DND-41 (cell line): Measurements from ENCODE around the gene CT45A3.
A peak's percentile ranks its signal among the peaks of the same experiment; 100 is the strongest.
"Not testable (repeated sequence)": the region's sequence is repeated elsewhere in the genome, so short reads cannot be mapped to it uniquely, and the experiment has no call there.

Source experiments
- ATAC-seq: fragments of 200-7000 bp; cut with Tn5 transposase; 3 replicates; pipeline ENCODE4 v1.9.1; 2021; ENCODE audit warnings: low read depth; ENCODE audit not compliant: insufficient read depth
- DNase-seq: peaks from one replicate; pipeline ENCODE4 v3.0.0-alpha.2; 2020
- H2AFZ ChIP-seq: 2 replicates; pipeline ENCODE4 v1.6.0; 2012; ENCODE audit warnings: low read depth, low read length
- H3K27ac ChIP-seq: 2 replicates; pipeline ENCODE4 v1.5.1; 2012; ENCODE audit warnings: low read length, inconsistent platforms
- H3K27me3 ChIP-seq: fragments of 200-600 bp; sonication (generic); 2 replicates; pipeline ENCODE4 v1.6.0; 2012; ENCODE audit warnings: low read length, mild to moderate bottlenecking, inconsistent platforms; ENCODE audit not compliant: insufficient read depth, poor library complexity
- H3K36me3 ChIP-seq: 2 replicates; pipeline ENCODE4 v1.5.1; 2012; ENCODE audit warnings: low read length, inconsistent platforms; ENCODE audit not compliant: insufficient read depth
- H3K4me1 ChIP-seq: 2 replicates; pipeline ENCODE4 v1.5.1; 2012; ENCODE audit warnings: mild to moderate bottlenecking, low read length; ENCODE audit not compliant: insufficient read depth
- H3K4me2 ChIP-seq: 2 replicates; pipeline ENCODE4 v1.6.0; 2012; ENCODE audit warnings: mild to moderate bottlenecking, moderate library complexity, low read length, inconsistent platforms; ENCODE audit not compliant: insufficient read depth
- H3K4me3 ChIP-seq, 2 experiments: fragments of 200-600 bp in 1 of 2; shearing (Covaris generic) in 1 of 2; 2 replicates each; pipeline ENCODE4 v1.5.1; 2012 to 2016; ENCODE audit warnings: inconsistent platforms in 2 of 2, low read length in 2 of 2, mild to moderate bottlenecking in 2 of 2, low read depth in 1 of 2, moderate library complexity in 1 of 2
- H3K79me2 ChIP-seq: 2 replicates; pipeline ENCODE4 v1.6.0; 2012; ENCODE audit warnings: low read length, inconsistent platforms; ENCODE audit not compliant: insufficient read depth
- H3K9ac ChIP-seq: 2 replicates; pipeline ENCODE4 v1.6.0; 2012; ENCODE audit warnings: low read depth, mild to moderate bottlenecking, inconsistent platforms, low read length, moderate library complexity
- H3K9me3 ChIP-seq: 2 replicates; pipeline ENCODE4 v1.5.1; 2012; ENCODE audit warnings: low read length, moderate library complexity, mild to moderate bottlenecking, inconsistent platforms; ENCODE audit not compliant: insufficient read depth, severe bottlenecking
- H4K20me1 ChIP-seq: 2 replicates; pipeline ENCODE4 v1.6.0; 2012; ENCODE audit warnings: low read length; ENCODE audit not compliant: insufficient read depth
- EZH2 ChIP-seq: IDR thresholded peaks from 3 replicates; pipeline ENCODE4 v1.6.1; 2012; ENCODE audit warnings: borderline replicate concordance, low read depth, mild to moderate bottlenecking, moderate library complexity, low read length, inconsistent platforms; ENCODE audit not compliant: severe bottlenecking
- TF ChIP-seq, protein P1 (sequence below): IDR thresholded peaks from 2 replicates; pipeline ENCODE4 v1.5.1; 2012; ENCODE audit warnings: borderline replicate concordance, low read length, moderate library complexity, mild to moderate bottlenecking; ENCODE audit not compliant: poor library complexity, severe bottlenecking; ENCODE audit errors: extremely low read depth

The CT45A3 gene, protein sequence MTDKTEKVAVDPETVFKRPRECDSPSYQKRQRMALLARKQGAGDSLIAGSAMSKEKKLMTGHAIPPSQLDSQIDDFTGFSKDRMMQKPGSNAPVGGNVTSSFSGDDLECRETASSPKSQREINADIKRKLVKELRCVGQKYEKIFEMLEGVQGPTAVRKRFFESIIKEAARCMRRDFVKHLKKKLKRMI

DNA sequence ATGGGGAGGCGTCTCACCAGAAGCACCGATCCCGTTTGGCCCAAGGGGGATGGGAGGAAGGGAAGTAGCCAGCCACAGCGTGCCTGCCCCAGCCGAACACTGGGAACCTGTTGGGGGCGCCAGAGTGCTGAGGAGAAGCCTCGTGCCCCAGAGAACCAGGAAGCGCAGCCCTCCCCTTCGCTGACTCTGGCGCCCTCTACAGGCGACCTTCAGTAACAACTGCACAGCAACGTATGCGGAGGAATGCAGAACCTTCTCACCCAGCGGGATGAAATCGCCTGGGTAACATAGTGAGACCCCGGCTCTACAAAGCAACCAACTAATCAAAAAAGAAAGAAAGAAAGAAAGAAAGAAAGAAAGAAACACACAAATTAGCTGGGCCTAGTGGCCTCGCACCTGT is at the start of gene CT45A3:
Gene CT45A3 (minus strand): TSS at position 101 of the 400 bp plus-strand sequence. CDS start 3,747 bp downstream, outside the sequence.
- H3K4me1 ChIP-seq, H3K4me2 ChIP-seq, DNase-seq, H3K79me2 ChIP-seq, H3K27ac ChIP-seq, H3K9me3 ChIP-seq, H3K36me3 ChIP-seq, H3K9ac ChIP-seq, H3K4me3 ChIP-seq, H2AFZ ChIP-seq, H3K27me3 ChIP-seq, ATAC-seq, H4K20me1 ChIP-seq: not testable (repeated sequence)

DNA sequence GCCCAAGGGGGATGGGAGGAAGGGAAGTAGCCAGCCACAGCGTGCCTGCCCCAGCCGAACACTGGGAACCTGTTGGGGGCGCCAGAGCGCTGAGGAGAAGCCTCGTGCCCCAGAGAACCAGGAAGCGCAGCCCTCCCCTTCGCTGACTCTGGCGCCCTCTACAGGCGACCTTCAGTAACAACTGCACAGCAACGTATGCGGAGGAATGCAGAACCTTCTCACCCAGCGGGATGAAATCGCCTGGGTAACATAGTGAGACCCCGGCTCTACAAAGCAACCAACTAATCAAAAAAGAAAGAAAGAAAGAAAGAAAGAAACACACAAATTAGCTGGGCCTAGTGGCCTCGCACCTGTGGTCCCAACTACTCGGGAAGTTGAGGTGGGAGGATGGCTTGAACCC is 34.7 kb upstream of the CT45A3 start, which contains the start of gene CT45A6:
Gene CT45A6 (minus strand): TSS at position 101 of the 400 bp plus-strand sequence. CDS start 3,794 bp downstream, outside the sequence.
- H3K79me2 ChIP-seq, H3K4me1 ChIP-seq, H3K36me3 ChIP-seq, H3K27me3 ChIP-seq, ATAC-seq, H3K9me3 ChIP-seq, H2AFZ ChIP-seq, H4K20me1 ChIP-seq, H3K4me3 ChIP-seq, H3K27ac ChIP-seq, H3K9ac ChIP-seq, DNase-seq, H3K4me2 ChIP-seq: not testable (repeated sequence)

GRCh38 chrX:135785403-135785802 is 17.4 kb upstream of the CT45A3 start, which contains the start of gene CT45A5:
TSS of gene CT45A5 (minus strand) at chrX:135785503. CDS start at chrX:135781729, 3,774 bp downstream.
- H4K20me1 ChIP-seq, DNase-seq, H3K4me2 ChIP-seq, H3K27ac ChIP-seq, ATAC-seq, H3K9ac ChIP-seq, H2AFZ ChIP-seq, H3K27me3 ChIP-seq, H3K4me1 ChIP-seq, H3K36me3 ChIP-seq, H3K9me3 ChIP-seq, H3K79me2 ChIP-seq, H3K4me3 ChIP-seq: not testable (repeated sequence)

- H4K20me1 ChIP-seq, H3K36me3 ChIP-seq, H3K27me3 ChIP-seq, H3K4me1 ChIP-seq, DNase-seq, H3K27ac ChIP-seq, H3K79me2 ChIP-seq, H2AFZ ChIP-seq, ATAC-seq, H3K9me3 ChIP-seq, H3K4me2 ChIP-seq, H3K9ac ChIP-seq, H3K4me3 ChIP-seq: not testable (repeated sequence)
Observed at GRCh38 chrX:135744739-135745138, 23.3 kb downstream of the CT45A3 start.

DNA sequence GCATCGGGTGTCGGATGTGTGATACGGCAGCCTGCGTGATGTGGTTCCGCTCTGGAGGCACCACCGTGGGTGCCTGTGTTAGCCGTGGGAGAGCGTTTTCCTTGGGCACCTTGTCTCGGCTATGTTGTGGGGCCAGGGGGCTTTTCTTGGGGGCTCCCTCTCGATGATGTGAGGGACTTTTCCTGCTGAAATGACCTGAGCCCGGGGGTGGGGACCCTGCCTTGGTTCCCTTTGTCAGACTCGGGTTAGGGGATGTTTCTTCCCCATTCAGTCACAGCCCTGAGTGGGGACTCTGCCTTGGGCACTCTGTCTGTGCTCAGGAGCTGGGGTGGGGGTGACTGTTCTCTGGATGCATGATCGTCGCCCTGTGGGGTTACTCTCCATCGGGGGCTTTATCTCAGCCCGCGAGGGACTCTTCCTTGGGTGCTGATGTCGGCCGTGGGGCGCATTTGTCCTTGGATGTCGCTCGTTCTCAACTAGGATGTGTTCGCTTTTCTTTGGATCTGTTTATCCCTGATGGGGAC is 26.7 kb downstream of the CT45A3 start:
- H3K27ac ChIP-seq: no peak overlapping the region

More for the DNA sequence above, 26.7 kb downstream of the CT45A3 start:
- no peaks in the 10 kb centered on the region for H3K36me3 ChIP-seq
- H3K4me1 ChIP-seq: no peaks in the 10 kb centered on the region
- H3K9me3 ChIP-seq: no peaks in the 10 kb centered on the region
- ATAC-seq (no peak), DNase-seq (no peak)
- H4K20me1 ChIP-seq: no peaks in the 10 kb centered on the region
- peak overlapping the region; percentile 46; the same call in 1 of the 2 replicates for H2AFZ ChIP-seq
- no peak overlapping the region for H3K4me2 ChIP-seq
- no peak overlapping the region for H3K9ac ChIP-seq
- no peaks in the 10 kb centered on the region for H3K79me2 ChIP-seq
- TF ChIP-seq EZH2: no peak
- TF ChIP-seq, protein P1, sequence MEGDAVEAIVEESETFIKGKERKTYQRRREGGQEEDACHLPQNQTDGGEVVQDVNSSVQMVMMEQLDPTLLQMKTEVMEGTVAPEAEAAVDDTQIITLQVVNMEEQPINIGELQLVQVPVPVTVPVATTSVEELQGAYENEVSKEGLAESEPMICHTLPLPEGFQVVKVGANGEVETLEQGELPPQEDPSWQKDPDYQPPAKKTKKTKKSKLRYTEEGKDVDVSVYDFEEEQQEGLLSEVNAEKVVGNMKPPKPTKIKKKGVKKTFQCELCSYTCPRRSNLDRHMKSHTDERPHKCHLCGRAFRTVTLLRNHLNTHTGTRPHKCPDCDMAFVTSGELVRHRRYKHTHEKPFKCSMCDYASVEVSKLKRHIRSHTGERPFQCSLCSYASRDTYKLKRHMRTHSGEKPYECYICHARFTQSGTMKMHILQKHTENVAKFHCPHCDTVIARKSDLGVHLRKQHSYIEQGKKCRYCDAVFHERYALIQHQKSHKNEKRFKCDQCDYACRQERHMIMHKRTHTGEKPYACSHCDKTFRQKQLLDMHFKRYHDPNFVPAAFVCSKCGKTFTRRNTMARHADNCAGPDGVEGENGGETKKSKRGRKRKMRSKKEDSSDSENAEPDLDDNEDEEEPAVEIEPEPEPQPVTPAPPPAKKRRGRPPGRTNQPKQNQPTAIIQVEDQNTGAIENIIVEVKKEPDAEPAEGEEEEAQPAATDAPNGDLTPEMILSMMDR: no peak
- H3K27me3 ChIP-seq: no peaks in the 10 kb centered on the region
- no peak overlapping the region for H3K4me3 ChIP-seq
